DOHH2 (cell line): ENCODE measurements around the gene COPS7A.
A peak's percentile ranks its signal among the peaks of the same experiment; 100 is the strongest.

Source experiments
- EZH2phosphoT487 ChIP-seq: fragments of 200-600 bp; sonication (generic); IDR thresholded peaks from 2 replicates; pipeline ENCODE4 v1.6.1; 2017; ENCODE audit warnings: borderline replicate concordance, mild to moderate bottlenecking, antibody characterized with exemption, low read length, moderate library complexity, mixed read lengths
- TF ChIP-seq, protein P1 (sequence below): fragments of 200-600 bp; sonication (generic); IDR thresholded peaks from one replicate; pipeline ENCODE4 v1.5.1; 2014; ENCODE audit warnings: antibody characterized with exemption, mild to moderate bottlenecking, low read depth, low read length; ENCODE audit not compliant: poor library complexity, severe bottlenecking

DNA sequence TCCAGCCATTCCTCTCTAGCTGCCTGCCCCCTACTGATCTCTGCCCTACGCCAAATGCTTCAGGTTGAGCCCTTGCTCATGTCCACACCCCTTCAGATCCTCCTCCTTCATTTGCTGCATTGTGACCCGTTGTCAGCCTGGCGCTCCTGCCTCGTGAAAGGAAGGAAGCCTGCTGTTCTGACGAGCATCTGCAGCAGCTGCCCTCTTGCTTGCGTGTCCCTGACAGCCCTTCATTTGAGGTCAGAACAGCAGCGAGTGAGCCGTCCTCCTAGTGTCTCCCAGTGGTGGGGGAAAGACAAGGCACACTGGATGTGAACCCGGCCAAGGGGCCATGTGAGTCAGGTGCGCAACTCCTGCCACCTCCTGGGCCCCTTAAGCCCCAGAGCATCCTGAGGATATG is 20.2 kb upstream of the COPS7A start:
- TF ChIP-seq, protein P1, sequence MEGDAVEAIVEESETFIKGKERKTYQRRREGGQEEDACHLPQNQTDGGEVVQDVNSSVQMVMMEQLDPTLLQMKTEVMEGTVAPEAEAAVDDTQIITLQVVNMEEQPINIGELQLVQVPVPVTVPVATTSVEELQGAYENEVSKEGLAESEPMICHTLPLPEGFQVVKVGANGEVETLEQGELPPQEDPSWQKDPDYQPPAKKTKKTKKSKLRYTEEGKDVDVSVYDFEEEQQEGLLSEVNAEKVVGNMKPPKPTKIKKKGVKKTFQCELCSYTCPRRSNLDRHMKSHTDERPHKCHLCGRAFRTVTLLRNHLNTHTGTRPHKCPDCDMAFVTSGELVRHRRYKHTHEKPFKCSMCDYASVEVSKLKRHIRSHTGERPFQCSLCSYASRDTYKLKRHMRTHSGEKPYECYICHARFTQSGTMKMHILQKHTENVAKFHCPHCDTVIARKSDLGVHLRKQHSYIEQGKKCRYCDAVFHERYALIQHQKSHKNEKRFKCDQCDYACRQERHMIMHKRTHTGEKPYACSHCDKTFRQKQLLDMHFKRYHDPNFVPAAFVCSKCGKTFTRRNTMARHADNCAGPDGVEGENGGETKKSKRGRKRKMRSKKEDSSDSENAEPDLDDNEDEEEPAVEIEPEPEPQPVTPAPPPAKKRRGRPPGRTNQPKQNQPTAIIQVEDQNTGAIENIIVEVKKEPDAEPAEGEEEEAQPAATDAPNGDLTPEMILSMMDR = peak; percentile 19
- no peak for TF ChIP-seq EZH2phosphoT487
